ENCODE data around the gene SMPD3.

The SMPD3 gene

GRCh38 chr16:68386628-68387027, 61.7 kb downstream of the SMPD3 start:
- TF ChIP-seq CTCF (IDR thresholded peaks at IDR 0.05; ENCODE audit: low read length, missing control alignments) = no peak
- DNase-seq (ENCODE audit: low read depth) = no peak
- H3K4me3 ChIP-seq (replicated peaks; ENCODE audit: low read depth, low read length) = no peak overlapping the region

GRCh38 chr16:68385371-68385770, 62.9 kb downstream of the SMPD3 start:
- DNase-seq (ENCODE audit: low read depth) = no peak
- no peak overlapping the region for H3K4me3 ChIP-seq (replicated peaks; ENCODE audit: low read depth, low read length)
- no peak for TF ChIP-seq CTCF (IDR thresholded peaks at IDR 0.05; ENCODE audit: low read length, missing control alignments)

GRCh38 chr16:68384288-68385161, 63.8 kb downstream of the SMPD3 start:
- no peak for TF ChIP-seq CTCF (IDR thresholded peaks at IDR 0.05; ENCODE audit: low read length, missing control alignments)
- DNase-seq (ENCODE audit: low read depth) = no peak

GRCh38 chr16:68383858-68384257, 64.5 kb downstream of the SMPD3 start:
- DNase-seq (ENCODE audit: low read depth) = no peak
- TF ChIP-seq CTCF (IDR thresholded peaks at IDR 0.05; ENCODE audit: low read length, missing control alignments) = no peak
- no peak overlapping the region for H3K4me3 ChIP-seq (replicated peaks; ENCODE audit: low read depth, low read length)

More at GRCh38 chr16:68384288-68385161, 63.8 kb downstream of the SMPD3 start:
- H3K4me3 ChIP-seq (replicated peaks; ENCODE audit: low read depth, low read length) = no peak overlapping the region

GRCh38 chr16:68382296-68382718, 66.0 kb downstream of the SMPD3 start:
- no peak for DNase-seq (ENCODE audit: low read depth)
- no peak overlapping the region for H3K4me3 ChIP-seq (replicated peaks; ENCODE audit: low read depth, low read length)

GRCh38 chr16:68381363-68381724, 67.0 kb downstream of the SMPD3 start:
- no peak for TF ChIP-seq CTCF (IDR thresholded peaks at IDR 0.05; ENCODE audit: low read length, missing control alignments)
- no peak overlapping the region for H3K4me3 ChIP-seq (replicated peaks; ENCODE audit: low read depth, low read length)
- no peak for DNase-seq (ENCODE audit: low read depth)

More at GRCh38 chr16:68382296-68382718, 66.0 kb downstream of the SMPD3 start:
- peak; percentile 20 for TF ChIP-seq CTCF (IDR thresholded peaks at IDR 0.05; ENCODE audit: low read length, missing control alignments)
